HT1080 (cell line): ENCODE measurements around the gene CLCNKA. TPM values are rescaled to one million over a fixed set of nuclear protein-coding genes. Genes with fewer than 3 reads are reported as not detected.

Experiments
- DNase-seq: peaks from one replicate; pipeline ENCODE4 v3.0.0-alpha.2; 2015; ENCODE audit warnings: low read depth
- small RNA-seq: library from RNA; depleted of rRNA; stranded (forward); fragments of <200 nt; gene quantifications from one replicate; pipeline ENCODE3, GENCODE V24; 2014
- total RNA-seq: library from RNA; depleted of rRNA; stranded (reverse); fragments of >200 nt; shearing (Covaris generic); gene quantifications from 2 replicates; pipeline ENCODE4 v1.2.3, GENCODE V29; 2014; rRNA removed

Gene CLCNKA
- total RNA-seq, 1 experiment from 2014 or later: not detected

GRCh38 chr1:16076031-16076864, 54.4 kb downstream of the CLCNKA start:
- peak; percentile 94 for DNase-seq

GRCh38 chr1:16076865-16077238, 55.0 kb downstream of the CLCNKA start:
- peak; percentile 57 for DNase-seq

GRCh38 chr1:16077406-16078245, 55.8 kb downstream of the CLCNKA start:
- no peak for DNase-seq

GRCh38 chr1:16078925-16079656, 57.3 kb downstream of the CLCNKA start:
- peak; percentile 80 for DNase-seq

GRCh38 chr1:16080422-16081150, 58.8 kb downstream of the CLCNKA start:
- DNase-seq: no peak

GRCh38 chr1:16081636-16082035, 59.8 kb downstream of the CLCNKA start:
- no peak for DNase-seq

- DNase-seq: peak; percentile 61
Observed at GRCh38 chr1:16082283-16083038, 60.6 kb downstream of the CLCNKA start.

GRCh38 chr1:16083486-16083885, 61.6 kb downstream of the CLCNKA start:
- no peak for DNase-seq

Small RNA genes lying within 50 kb of the gene (small RNA-seq; reads per million reads assigned to genes)
- gene AL355994.1 (not detected), gene AL355994.5 (not detected)

Other genes starting within 250 kb of the CLCNKA start
- gene UQCRHL, start 214.4 kb upstream of the CLCNKA start, total RNA-seq: 12.4 and 31.0 TPM in 2 replicates
- 13.7 and 15.3 TPM in 2 replicates for gene SPEN, start 174.3 kb upstream of the CLCNKA start, total RNA-seq
- gene ZBTB17, start 45.9 kb upstream of the CLCNKA start, total RNA-seq: 40.0 and 52.2 TPM in 2 replicates
- gene SRARP, start 17.8 kb upstream of the CLCNKA start, total RNA-seq: not detected in 2 replicates
- not detected in 2 replicates for gene HSPB7, start 4.0 kb upstream of the CLCNKA start, total RNA-seq
- gene CLCNKB, start 21.7 kb downstream of the CLCNKA start, total RNA-seq: not detected in 2 replicates
- gene FAM131C, start 51.6 kb downstream of the CLCNKA start, total RNA-seq: 0.30 and 2.1 TPM in 2 replicates
- gene EPHA2, start 134.0 kb downstream of the CLCNKA start, total RNA-seq: 99.1 and 114 TPM in 2 replicates
- gene ARHGEF19, start 190.6 kb downstream of the CLCNKA start, total RNA-seq: not detected in 2 replicates
- 7.4 and 9.2 TPM in 2 replicates for gene CPLANE2, start 215.1 kb downstream of the CLCNKA start, total RNA-seq